Cerebellar nuclear complex (tissue), 1 donor: ENCODE data around the gene GCK.
"Not testable (repeated sequence)": the region's sequence is repeated elsewhere in the genome, so short reads cannot be mapped to it uniquely, and the experiment has no call there.

Experiments
- DNase-seq, 2 experiments: peaks; one replicate each; lab custom pipeline; 2025; lab: John Stamatoyannopoulos, UW

Gene GCK

DNA sequence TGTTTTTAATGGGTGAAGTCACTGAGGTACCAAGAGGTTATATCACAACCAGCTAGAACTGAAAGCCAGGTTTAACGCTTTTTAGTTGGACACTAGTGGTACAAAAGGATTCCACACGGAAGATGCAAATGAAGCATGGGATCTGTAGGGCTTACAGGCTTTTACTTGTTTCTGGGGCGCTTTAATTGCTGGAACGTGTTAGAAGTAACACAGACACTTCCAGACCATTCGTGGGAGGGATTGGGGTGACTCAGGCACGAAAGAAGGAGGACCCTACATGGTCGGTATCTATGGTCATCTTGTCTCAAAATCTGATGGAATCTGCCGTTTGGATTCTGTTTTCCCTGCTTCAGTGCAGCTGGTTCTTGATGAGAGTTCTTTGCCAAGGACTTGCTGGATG, 12.6 kb upstream of the GCK start:
- DNase-seq: no peak

DNA sequence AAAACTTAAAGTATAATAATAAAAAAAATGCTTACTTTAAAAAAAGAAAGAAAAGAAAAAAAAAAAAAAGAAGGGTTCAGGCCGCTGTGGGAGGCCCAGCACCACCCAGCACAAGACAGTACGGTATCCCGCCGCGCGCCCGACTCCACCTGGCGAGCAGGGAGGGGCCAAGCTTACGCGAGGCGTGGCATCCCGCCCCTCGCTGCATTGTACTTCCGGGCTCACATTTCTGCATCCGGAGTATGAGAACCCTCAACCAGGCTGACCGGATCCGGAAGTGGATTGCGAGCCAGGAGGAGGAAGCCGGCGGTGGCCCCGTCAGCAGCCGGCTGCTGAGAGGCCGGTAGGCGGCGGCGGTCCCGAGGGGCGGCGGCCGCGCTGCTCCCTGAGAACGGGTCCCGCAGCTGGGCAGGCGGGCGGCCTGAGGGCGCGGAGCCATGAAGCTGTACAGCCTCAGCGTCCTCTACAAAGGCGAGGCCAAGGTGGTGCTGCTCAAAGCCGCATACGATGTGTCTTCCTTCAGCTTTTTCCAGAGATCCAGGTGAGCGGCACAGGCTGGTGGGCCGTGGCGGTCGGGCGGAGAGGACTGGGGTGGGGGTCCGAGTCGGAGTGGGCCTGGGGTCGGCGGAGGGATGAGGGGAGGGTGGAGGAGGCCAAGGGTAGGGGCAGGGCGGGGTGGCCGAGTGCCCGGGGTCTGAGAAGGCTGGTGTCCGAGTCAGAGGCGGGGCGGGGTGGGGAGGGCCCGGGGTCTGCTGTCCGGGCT, 11.6 kb upstream of the GCK start, which contains the start of gene YKT6:
Gene YKT6 (plus strand): TSS at position 280 of the 763 bp plus-strand sequence. CDS start 158 bp downstream, at position 438.
- DNase-seq: peak in 1 of 2 experiments; percentile 91

DNA sequence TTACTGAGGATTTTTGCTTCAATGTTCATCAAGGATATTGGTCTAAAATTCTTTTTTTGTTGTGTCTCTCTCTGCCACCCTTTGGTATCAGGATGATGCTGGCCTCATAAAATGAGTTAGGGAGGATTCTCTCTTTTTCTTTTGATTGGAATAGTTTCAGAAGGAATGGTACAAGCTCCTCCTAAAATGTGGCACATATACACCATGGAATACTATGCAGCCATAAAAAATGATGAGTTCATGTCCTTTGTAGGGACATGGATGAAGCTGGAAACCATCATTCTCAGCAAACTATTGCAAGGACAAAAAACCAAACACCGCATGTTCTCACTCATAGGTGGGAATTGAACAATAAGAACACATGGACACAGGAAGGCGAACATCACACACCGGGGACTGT, 10.9 kb upstream of the GCK start:
- DNase-seq: not testable (repeated sequence)

DNA sequence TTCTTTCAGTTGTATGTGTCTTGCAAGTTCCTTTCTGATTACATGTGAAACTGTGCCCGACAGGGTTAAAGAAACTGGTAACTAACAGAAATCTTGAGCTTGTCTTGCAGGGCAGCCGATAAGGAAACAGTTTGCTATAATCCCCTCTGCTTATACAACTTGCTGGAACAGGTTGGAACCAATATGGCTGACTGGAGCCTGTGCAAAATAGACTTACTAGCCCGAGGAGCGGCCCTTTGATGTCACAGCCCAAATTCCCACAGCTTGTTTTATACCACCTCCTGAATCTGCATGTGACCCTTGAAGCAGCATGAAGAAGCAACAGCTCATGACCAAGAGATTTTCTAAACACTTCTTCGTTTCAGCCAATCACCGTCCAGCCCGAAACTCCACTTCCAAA, 8.2 kb upstream of the GCK start:
- no peak for DNase-seq

DNA sequence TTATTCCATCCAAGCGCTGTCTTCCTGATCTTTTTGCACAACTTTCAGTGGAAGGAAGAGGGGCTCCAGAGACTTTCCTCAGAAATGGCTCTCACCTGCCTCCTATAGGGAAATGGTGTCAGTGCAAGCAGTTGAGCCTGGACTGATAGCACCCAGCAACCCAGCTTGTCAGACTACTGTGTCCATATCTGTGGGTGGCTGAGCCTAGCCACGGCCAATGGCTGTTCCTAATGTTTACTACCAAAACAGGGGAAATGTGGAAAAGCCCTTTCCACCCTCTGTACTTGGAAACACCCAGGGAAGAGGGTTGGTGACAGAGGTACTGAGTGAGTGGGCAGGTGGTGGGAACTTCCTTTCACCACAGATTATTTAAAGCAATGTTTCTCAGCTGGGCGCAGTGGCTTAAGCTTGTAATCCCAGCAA, 7.2 kb upstream of the GCK start:
- peak in 1 of 2 experiments; percentile 56 for DNase-seq

DNA sequence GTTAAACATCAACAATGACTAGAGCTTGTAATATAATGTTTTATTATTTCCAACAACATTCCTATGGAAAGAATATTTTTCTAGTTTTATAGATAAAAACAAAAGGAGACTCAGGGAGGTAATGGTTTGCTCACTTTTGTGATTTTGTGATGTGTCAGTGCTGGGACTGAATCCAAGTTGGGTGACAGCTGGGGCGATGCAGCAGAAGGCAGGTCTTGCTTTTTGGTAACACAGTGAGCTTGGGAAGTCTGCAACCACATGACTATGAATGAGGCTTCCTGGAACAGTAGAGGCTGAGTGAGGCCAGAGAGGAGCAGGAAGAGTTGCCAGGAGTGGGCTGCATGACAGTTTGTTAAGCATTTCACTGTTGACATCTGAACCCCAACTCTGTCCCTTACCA, 6.7 kb upstream of the GCK start:
- no peak for DNase-seq

DNA sequence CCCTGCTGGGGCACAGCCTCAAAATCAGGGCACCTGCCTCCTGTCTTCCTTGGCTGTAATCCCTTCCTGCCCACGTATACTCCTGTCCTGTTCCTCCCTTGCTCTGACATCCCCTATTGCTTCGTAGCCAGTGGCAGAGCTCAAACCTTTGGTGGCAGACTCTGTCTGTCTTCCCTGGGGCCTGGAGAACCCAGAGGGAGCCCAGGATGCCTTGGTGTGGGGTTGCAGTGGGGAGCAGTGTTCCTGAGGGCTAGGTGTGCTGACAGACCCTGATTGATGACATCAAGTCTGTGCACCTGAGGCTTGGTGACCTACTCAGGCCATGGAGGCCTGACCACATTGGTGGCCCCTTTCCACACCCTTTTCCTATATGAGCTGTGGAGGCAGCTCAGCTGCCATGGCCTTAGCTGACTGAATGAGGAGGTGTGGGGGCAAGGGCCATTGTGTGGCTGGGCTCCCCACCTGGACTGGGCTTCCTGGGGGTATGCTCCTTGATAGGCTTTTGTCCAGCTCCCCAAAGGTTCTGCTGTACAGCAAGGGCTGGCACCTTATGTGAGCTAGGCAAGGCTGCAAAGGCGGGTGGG, 5.4 kb upstream of the GCK start:
- no peak for DNase-seq

DNA sequence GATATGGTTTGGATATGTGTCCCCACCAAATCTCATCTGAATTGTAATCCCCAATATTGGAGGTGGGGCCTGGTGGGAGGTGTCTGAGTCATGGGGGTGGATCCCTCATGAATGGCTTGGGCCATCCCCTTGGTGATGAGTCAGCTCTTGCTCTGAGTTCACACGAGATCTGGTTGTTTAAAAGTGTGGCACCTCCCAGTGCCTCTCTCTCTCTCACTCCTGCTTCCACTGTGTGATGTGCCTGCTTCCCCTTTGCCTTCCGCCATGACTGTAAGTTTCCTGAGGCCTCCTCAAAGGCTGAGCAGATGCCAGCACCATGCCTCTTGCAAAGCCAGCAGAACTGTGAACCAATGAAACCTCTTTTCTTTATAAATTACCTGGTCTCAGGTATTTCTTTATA, 4.8 kb upstream of the GCK start:
- no peak for DNase-seq

DNA sequence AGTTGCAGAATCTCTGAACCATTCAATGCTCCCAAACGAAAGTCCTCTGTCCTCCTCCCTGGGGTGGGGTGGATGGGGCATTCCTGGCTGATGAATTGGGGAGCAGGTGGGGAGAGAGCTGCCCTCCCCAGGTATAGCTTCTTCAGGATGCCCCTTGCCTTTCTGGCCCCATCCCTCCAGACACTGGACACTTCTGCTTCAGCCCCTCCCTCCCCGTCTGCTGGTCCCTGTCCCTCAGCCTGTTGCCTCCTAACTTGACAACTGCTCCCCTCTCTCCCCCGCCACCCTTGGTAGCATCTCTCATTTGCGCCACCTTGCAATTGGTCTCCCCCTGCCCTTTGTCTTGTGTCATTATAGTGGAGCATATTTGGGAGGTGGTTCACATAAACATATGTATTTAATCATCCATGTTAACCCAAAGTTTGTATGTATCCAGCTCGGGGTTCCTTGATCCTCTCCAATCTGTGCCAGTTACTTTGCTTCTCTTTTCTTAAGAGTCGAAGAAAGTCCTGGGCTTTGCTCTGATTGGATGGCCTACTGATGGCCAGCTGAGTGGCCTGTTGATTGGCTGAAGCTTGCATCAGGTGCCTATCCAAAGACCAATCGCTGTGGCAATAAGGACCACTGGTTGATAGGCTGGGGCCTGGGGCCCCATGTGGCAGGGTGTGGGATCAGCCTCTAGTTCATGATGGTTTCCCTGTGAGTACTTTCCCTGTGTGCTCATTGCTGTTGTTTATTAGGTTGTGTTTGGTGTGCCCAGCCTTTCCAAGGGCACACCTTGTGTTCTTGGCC, 4.0 kb upstream of the GCK start:
- DNase-seq: no peak

DNA sequence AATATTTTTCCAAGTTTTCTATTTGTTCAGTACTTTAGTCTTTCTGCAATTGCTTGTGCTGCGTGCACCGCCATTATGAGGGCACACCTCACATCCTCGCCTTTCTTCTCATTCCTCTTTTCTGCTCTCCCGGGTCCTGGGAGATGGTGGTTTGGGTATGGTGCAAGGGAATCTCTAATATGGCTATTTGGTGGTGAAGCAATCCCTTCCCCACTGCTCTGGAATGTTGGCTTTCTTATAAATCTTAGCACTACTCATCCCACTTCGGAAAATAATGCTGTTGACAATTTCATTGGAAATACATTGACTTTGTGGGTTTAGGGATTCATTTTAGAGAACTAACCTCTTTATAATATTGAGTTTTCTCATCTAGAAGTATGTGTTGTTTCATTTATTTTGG, 1.9 kb upstream of the GCK start:
- no peak for DNase-seq

DNA sequence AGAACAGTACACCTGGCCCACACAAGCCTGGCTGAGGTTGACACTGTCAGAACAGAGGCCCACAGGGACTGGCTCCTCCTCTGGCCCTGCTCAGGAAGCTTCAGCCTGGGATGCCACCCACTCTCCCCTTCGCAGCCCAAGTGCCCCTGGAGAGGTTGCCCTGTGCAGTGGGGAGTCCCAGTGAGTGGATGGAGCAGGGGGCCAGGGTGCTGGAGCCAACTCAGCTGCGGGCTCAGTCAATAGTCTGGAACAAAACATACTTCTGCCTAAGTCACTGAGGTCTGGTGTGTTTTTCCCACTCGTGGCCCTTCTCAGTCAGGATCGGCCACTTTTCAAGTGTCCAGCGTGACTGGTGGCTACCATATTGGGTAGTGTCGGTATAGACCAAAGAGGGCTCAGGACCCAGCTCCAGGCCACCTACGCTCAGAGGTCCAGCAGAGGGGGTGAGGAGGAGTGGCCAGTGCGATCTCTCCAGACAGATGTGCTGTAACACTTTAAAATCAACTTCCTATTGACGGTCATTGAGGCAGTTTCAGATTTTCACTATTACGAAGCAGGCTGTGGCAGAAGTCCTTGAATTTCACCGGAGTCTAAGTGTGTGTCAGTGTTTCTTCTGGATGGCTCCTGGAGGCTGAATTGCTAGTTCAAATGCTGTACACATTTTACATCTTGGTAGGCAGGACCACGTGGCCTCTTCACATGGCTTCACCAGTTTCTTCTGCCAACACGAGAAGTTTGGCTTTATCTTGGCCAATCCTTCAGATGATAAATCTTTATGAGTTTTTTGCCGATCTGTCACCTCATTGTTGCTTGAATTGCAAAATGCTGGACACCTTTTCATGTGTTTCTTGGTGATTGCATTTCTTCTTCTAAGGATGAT, 994 bp upstream of the GCK start:
- no peak for DNase-seq

DNA sequence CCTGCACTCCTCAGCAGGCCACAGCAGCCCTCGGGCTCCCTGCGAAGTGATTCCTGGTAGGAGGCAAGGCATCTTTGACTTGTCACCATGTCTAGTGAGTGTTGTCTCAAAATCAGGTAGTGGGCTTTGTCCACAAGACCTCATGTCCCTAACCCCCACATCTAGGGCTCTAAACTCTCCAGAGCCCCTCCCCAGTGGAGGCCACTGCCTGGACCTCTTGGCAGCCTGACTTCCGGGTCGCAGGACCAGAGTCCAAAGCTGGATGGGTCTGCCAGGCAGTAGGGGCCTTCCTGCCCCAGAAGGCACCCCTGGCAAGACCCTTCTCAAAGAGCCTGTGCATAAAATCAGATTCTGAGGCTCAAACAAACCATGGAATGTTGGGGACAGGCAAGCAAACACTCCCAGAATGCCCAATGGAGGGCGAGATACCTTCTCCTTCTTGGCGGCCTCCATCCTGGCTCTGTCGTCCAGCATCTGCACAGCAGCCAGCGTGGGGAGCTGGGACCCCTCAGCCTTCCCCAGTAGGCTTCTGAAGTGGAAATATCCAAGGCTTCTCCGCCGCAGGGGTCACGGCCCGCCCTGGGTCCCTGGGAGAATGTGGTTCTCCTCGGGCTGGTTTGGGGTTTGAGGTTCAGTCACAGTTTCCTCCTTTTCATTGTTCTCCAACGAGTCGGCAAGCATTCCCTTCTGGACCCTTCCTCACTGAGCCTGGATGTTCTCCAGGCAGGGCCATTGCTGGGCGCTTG, 586 bp downstream of the GCK start:
- DNase-seq: no peak

DNA sequence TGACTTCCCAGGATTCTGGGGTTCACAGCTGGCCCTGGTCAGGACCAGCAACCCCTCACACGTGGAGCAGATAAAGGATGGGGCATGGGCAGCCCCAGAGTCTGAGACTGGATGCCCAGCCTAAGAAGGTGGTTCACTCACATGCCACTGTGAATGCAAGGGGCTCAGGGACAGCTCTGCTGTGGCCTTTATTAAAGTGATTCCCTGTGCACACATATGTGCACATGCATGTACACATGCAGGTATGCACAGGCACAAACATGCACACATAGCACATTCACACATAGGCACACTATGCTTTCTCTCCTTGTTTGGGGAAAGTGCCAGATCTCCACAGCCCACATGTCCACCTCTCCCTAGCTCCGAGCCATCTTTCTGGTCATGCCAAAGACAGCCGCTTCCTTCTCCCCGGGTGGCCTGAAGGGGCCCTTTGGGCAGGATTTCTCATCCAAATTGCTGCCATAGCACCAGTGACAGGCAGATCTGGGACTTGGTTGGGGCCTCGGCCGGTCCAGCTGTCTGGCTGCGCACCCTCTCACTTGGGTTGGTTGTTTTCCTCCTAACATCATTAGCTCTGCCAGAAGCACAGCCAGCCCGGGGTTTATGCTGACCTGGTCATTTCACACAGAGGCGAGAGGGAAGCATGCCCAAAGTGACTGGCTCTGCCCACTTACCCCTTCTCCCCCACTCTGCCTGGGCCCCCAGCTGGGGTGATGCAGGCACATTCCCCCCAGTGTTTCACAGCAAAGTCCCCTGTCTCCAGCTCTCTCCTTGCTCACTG, 1.4 kb downstream of the GCK start:
- DNase-seq: no peak

DNA sequence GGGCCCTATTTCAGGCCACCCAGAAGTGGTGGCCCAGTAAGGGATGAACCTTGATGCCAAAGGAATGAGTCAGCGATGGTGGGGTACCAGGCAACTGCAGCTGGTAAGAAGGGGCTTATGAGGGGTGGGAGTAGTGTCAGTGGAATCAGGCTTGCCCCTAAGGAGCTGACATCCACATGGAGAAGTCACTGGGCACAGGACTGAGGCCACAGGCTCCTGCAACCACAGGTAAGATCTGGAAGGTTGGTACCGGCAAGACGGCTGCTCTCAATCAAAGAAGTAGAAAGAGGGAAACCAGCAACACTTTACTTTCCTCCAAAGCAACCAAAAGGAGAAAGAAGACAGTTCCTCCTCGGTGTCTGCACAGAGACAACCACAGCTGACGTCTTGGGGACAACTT, 2.5 kb downstream of the GCK start:
- no peak for DNase-seq

DNA sequence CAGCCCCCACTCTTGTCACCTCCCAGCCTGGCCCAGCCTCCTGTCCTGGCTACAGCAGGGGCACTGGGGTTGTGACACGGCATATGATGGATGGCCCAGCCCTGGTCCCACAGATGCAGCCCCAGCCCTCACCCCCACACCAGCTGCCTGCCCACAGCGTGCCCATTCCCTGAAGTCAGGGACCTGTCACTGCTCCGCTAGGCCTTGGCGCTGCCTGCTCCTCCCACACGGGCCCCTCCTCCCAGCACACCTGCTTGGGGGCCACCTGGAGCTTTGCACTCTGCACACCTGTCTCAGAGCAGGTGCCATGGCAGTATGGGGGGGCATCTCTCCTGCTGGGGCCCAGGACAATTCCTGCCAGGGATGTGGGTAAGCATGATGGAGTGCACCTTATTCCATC, 3.5 kb downstream of the GCK start:
- DNase-seq: no peak

DNA sequence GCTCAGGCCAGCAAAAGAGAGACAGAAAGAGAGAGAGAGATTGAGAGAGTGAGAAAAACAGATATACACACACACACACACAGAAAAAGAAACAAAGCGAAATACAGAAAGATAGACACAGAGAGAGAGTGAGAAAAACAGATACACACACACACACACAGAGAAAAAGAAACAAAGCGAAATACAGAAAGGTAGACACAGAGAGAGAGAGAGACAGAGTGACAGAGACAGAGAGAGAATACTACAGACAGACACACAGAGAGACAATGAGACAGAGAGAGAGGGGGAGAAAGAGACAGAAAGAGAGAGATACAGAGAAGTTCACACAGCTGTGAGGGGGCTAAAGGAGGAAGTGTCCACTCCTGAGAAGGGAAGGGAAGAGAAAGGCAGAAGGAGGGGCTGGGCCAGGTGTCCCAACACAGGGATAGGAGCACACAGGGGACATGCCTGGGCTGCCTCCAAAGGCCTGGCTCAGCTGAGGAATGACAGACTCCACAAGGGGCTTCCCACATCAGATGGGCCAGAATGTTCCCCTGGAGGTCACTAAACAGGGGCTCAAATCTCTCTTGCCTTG, 4.3 kb downstream of the GCK start:
- no peak for DNase-seq

DNA sequence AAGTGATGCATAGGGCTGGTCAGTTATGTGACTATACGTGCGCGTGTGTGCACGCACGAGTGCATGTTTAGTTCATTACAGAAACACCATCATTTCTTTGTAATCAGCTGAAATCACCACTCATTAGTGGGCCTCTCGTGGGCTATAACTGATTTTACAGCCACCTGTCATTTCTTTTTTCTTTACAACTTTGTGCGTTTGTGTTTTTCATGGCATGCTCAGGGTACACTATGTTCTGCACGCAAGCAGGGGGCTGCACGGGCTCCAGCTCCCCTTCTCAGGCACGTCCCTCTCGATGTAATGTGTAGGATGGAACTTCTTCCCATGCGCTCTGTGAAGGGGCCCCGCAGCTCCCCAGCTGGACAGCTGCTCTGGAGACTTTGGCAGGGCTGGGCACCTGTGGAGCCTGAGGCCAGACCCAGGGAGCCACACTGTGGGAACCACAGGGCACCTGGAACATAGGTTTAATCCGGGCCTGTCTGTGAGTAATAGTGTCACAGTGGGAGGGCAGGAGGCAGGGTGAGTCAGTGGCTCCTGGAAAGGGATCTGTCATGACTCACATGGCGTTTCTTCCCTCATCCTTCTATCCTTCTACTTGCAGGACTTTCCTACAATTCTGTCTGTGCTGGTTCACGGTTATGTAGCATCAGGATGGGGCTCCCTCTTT, 4.9 kb downstream of the GCK start:
- no peak for DNase-seq

DNA sequence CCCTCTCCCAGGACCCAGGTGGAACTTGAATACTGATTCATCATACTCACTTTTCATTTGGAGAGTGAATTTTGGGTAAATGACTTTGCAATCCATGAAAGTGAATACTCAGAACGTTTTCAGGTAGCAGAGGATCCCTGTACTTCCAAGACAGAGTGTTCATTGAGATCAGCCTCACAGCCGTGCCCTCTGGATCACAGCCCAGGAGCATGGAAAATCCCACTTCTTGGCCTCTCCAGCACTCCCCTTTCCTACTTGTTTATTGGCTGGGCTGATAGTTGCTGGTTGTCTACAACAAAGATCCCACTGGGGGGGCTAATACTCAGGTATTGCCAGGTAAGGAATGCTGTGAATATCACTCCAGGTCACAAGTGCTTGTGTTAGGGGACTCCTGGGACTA, 5.9 kb downstream of the GCK start:
- peak; percentile 50 to 66 for DNase-seq

DNA sequence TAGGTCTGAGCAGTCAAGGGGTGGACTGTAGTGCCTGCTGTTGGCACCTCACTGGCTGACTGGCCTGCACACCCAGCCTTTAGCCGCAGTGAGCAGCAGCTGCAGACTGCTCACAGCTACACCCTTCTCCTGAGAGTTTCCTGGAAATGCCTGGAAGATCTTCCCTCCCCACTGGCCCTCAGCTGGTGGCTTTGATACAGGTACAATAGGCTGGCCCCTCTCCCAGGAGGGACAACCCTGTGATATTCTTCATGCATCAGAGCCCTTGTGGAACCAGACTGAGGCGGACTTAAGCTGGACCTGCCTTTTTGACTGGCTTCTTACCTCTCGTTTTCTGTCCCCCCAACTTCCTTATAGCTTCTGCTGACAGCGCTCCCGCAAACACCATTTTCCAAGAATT, 6.4 kb downstream of the GCK start:
- no peak for DNase-seq

DNA sequence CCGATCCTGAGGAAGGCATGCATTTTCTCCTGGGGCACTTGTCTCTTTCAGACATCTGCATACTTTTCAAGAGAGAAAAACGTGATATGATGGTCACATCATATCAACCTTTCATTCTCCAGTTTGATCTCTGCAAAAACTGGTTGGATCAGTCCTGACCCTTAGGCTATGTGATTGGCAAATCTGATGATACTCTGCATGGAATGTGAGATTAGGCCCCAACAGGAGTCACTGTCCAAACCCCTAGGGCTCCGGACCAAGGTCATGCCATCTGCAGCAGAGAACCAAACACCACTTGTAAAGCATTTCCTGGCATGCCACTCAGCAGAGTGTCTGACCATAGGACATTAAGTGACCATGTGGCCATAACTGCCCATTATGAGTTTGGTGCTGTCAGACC, 8.6 kb downstream of the GCK start:
- no peak for DNase-seq
